ENCODE data around the gene EID3.
"Not testable (repeated sequence)": the region's sequence is repeated elsewhere in the genome, so short reads cannot be mapped to it uniquely, and the experiment has no call there.

EID3 gene

GRCh38 chr12:104303538-104304151, at the start of gene EID3:
Gene EID3, plus strand, starts transcription at chr12:104303739. Its CDS starts 196 bp downstream, at chr12:104303935.
- DNase-seq (ENCODE audit: low read depth in 2 of 3, low spot score in 1 of 3), result peak; percentile 81 to 88 (median 87)

DNA sequence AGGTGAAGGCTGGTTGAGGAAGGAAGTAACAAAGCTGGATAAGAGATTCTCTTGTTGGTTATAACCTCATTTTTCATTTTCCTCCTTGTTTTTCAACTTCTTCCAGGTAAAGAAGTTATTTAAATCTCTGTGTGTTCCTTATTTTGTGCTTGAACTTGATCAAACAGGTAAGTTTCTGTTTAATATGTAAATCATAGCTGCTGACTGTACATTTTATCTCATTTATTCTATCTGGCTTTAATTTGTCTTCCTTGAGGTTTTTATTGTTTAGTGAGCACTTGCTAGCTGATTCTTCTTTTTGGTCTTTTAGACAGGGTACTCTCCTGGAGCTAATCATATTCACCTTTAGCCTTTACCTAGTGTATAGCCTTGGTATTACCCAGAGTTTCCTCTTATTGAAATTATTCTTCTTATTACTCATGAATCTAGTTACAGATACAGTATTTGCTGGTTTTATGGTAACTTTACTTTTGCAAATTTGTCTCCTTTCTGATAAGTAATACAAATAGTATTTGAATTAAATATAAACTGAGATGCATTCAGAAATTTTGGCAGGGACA, 45.5 kb upstream of the EID3 start:
- no peak for DNase-seq (ENCODE audit: low read depth in 2 of 3, low spot score in 1 of 3)

GRCh38 chr12:104258476-104259067, 45.0 kb upstream of the EID3 start:
- no peak for DNase-seq (ENCODE audit: low read depth in 2 of 3, low spot score in 1 of 3)

- DNase-seq (ENCODE audit: low read depth in 2 of 3, low spot score in 1 of 3), result no peak
Measured at GRCh38 chr12:104263026-104263425, 40.5 kb upstream of the EID3 start.

- DNase-seq (ENCODE audit: low read depth in 2 of 3, low spot score in 1 of 3), result no peak
Measured at GRCh38 chr12:104263580-104264358, 39.8 kb upstream of the EID3 start.

GRCh38 chr12:104265436-104265835, 38.1 kb upstream of the EID3 start:
- DNase-seq (ENCODE audit: low read depth in 2 of 3, low spot score in 1 of 3), result not testable (repeated sequence)

- no peak for DNase-seq (ENCODE audit: low read depth in 2 of 3, low spot score in 1 of 3)
Measured at GRCh38 chr12:104272938-104273337, 30.6 kb upstream of the EID3 start.

DNA sequence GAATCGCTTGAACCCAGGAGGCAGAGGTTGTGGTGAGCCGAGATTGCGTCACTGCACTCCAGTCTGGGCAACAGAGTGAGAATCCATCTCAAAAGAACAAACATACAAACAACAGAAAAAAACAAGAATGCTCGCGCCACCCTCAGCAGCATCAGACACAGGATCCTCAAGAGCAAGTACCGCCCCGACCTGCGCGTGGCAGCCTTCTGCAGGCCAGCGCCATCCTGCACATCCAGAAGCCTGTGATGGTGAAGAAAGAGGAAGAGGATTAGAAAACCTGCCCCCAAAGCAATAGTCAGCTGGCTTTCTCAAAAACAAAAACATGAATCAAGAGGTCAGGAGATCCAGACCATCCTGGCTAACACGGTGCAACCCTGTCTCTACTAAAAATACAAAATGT, 30.0 kb upstream of the EID3 start:
- DNase-seq (ENCODE audit: low read depth in 2 of 3, low spot score in 1 of 3), result no peak

GRCh38 chr12:104274811-104275210, 28.7 kb upstream of the EID3 start:
- no peak for DNase-seq (ENCODE audit: low read depth in 2 of 3, low spot score in 1 of 3)

DNA sequence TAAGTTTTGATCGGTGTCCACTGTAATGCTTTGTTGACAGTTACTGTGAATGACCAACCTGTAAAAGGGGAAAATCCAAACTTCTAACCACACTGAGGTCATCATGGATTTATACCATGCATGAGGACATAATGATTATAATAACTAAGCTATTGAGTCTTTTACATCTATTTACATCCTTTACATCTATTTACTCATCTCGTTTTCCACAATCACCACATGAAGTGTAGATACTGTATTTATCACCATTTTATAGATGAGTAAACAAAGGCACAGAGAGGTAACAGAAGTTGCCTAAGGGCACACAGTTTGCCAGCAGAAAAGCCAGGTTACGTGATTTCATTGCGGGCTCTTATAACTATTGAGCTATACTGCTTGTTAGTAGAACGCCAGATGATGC, 27.9 kb upstream of the EID3 start:
- no peak for DNase-seq (ENCODE audit: low read depth in 2 of 3, low spot score in 1 of 3)

DNA sequence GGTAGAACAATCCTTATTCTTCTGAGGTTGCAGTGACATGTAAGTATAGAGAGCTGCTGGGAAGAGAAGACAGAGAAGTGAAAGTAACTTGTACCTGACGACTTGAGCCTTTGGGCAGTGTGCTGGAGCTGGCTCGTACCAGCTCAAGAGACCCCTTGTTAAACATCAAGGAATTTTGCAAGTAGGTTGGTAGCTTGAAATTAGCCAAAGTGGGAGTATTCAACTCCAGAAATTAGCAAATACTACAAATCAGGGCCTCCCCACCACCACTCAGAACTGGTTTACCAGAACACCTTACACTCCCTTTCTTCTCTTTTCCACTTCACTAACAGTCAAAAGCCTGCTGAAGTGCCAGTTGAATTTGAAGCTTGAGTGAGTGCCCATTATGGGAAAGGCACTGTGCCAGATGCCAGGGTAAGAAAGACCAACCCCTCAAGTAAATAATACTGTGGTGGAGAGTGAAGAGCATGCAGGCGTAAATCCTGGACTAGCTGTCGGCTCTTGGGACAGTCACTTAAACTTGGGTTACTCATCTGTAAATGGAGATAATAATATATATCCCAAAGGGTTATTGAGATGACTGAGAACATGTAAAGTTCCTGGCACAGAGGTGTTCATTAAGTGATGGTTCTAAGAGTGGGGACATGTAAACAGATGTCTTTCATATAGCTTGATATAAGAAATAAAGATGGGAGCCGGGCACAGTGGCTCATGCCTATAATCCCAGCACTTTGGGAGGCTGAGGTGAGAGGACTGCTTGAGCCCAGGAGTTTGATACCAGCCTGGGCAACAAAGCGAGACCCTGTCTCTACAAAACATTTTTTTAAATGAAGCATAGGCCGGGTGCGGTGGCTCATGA, 27.0 kb upstream of the EID3 start:
- DNase-seq (ENCODE audit: low read depth in 2 of 3, low spot score in 1 of 3), result no peak

DNA sequence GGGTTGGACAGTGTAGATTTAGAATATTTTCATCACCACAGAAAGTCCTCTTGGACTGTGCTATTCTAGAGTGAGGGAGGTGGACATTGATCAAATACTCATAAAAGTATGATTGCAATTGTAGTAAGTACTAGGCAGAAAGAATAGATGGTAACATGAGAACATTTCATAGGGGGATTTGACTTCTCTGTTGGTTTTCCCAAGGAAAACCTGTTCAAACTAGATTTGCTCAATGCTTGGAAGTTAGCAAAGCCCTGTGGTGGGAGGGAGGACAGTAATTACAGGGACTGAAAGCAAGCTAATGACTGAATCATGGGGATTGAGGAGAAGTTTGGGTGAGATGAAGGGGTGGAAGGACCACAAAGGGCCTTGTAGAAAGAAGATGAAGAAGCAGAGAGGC, 24.4 kb upstream of the EID3 start:
- DNase-seq (ENCODE audit: low read depth in 2 of 3, low spot score in 1 of 3), result no peak

DNA sequence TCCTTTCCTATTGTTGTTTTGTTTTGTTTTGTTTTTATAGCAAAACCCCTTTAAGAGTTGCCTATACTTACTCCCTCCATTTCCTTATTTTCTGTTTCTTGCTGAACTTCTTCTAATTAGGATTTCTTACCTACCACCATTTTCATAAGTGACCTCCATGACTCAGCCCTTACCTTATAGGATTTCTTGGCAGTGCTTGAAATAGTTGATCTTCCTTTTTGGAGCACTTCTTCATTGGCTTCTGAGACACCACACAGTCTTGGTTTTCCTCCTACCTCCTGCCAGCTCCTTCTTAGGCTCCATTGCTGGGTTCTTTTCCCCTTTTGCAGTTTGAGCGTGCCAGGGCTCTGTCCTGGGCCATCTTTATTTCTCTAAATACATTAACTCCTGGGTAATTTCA, 23.4 kb upstream of the EID3 start:
- no peak for DNase-seq (ENCODE audit: low read depth in 2 of 3, low spot score in 1 of 3)

DNA sequence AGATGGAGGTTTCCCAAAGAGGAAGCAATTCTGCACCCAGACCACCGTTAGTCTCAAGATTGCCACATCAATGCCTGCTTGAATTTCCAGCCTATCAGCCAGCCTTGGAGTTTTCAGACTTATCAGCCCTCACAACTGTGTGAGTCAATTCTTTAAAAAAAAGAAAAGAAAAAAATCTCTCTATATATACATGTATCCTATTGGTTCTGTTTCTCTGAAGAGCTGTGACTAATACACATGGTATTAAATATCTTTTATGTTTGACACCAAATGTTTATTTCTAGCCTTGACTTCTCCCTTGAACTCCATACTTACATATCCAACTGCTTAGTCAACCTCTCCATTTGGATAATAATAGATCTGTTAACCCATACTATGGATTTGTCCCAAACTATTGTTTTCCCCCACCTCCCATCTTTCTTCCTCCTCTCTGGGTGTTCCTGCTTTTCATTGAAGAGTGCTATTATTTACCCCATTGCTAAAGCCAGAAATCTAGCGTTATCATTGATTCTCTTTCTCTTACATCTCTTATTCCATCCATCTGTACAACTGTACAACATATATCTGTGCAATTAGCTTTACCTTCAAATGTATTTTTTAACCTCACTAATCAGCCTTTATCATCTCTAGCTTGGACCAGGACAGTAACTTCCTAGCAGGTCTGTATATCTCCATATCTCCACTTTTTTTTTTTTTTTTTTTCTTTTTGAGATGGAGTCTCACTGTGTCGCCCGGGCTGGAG, 22.7 kb upstream of the EID3 start:
- DNase-seq (ENCODE audit: low read depth in 2 of 3, low spot score in 1 of 3), result no peak

DNA sequence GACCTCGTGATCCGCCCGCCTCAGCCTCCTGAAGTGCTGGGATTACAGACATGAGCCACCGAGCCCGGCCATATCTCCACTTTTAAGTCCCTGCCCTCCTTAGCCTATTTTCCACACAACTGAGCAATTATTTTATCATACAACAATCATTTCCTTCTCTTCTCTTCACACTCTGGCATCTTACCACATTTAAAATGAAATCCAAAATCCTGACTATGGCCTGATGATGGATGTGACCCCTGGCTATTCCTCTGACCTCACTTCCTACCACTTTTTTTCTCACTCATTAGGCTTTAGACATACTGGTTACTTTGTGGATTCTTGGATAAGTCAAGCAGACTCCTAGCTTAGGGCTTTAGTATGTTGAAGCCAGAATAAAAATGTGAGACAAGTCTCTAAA, 21.9 kb upstream of the EID3 start:
- DNase-seq (ENCODE audit: low read depth in 2 of 3, low spot score in 1 of 3), result no peak

GRCh38 chr12:104282109-104282508, 21.4 kb upstream of the EID3 start:
- no peak for DNase-seq (ENCODE audit: low read depth in 2 of 3, low spot score in 1 of 3)

GRCh38 chr12:104285740-104286515, 17.6 kb upstream of the EID3 start:
- DNase-seq (ENCODE audit: low read depth in 2 of 3, low spot score in 1 of 3), result no peak

DNA sequence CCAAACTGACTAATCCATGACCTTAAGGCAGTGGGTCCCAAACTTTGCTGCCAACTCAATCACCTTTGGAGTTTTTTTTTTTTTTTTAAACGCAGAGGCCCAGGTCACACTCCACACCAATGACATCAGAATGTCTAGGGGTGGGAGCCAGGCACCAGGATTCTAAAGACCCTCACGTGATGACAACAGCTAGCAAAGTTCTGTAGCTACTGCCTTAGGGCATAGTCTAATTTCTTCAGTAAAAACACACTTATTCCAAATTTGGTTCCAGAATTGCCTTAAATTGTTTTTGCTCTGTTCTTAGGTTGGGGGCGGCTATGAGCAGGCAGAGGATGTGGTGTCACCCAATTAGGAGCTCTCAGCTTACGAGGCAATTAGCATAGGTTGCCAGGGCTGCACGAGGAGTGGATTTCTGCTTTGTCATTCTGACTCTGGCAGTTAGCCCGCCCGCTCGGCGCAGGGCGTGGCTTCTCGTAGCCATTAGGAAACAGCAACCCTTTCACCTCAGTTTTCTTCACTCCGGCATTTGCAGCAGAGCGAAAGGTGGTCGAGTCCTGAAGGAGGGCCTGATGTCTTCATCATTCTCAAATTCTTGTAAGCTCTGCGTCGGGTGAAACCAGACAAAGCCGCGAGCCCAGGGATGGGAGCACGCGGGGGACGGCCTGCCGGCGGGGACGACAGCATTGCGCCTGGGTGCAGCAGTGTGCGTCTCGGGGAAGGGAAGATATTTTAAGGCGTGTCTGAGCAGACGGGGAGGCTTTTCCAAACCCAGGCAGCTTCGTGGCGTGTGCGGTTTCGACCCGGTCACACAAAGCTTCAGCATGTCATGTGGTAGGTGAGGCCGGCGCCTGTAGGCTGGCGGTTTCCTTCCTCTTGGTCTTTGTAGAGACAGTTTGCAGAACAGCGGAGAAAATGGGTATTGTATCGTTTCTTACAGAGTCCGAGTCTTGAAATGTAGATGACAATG, 16.7 kb upstream of the EID3 start:
- peak; percentile 76 to 88 (median 83) for DNase-seq (ENCODE audit: low read depth in 2 of 3, low spot score in 1 of 3)

Data from stimulated activated CD4-positive, alpha-beta T cell treated with anti-CD3 and anti-CD28 coated beads, Interleukin-12 subunit alpha, Interleukin-12 subunit beta, amount 100 ng/mL, for 48 hours (primary cell).